ENCODE measurements around the gene MYPN.
"Not testable (repeated sequence)": the region's sequence is repeated elsewhere in the genome, so short reads cannot be mapped to it uniquely, and the experiment has no call there.

Gene MYPN

GRCh38 chr10:68135922-68136792 lies 26.9 kb downstream of the MYPN start:
- no peak for DNase-seq

DNA sequence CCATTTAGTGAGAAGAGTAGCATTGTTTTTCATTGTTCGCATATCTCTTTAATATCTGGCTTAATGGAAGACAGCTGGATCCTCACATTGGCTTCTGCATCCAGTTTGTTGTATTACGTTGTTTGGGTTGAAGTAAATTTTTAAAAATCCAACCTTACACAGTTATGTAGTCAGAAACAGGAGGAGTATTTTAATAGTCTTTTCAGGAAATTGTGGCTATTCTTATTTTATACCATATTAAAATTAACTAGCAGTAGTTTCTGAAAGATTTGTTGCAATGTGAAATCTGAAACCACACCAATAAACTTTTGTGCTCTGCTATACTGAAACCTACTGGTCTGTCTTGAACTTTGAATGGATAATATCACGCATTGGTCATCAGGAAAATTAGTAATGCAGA lies 27.9 kb downstream of the MYPN start:
- DNase-seq: no peak

GRCh38 chr10:68138526-68138925 lies 29.2 kb downstream of the MYPN start:
- no peak for DNase-seq

DNA sequence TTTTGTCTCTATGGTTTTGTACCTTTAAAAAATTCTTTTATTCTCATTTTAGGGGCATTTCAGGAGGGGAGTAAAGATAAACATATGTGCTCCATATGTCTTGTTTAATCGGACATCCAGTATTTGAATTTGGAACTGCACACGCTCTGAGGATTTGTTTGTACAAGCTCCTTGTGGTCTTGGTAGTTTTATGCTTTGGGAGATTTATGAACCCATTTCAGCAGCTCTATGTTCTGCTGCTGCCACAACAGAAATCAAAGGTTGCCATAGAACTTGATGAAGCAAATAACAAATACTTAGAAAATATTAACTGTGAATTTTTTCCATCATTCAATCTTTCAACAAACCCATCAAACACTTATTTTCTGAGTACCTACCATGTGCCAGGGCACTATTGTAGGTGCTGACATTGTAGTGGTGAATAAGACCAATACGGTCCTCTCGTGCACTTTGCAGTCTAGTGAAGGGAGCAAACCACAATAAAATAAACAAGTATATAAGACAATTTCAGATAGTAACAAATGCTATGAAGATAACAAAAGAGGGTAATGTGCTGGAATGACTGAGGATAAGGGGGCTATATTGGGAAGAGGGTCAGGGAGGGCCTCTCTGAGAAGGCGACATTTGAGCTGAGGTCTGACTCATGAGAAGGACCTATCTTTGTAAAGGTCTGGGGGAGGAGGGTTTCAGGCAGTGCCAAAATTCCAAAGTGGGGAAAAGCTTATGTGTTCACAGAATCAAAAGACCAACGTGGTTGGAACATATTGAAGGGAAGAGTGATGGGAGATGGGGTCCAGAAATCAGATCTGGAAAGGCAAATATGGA lies 30.4 kb downstream of the MYPN start:
- DNase-seq: no peak

DNA sequence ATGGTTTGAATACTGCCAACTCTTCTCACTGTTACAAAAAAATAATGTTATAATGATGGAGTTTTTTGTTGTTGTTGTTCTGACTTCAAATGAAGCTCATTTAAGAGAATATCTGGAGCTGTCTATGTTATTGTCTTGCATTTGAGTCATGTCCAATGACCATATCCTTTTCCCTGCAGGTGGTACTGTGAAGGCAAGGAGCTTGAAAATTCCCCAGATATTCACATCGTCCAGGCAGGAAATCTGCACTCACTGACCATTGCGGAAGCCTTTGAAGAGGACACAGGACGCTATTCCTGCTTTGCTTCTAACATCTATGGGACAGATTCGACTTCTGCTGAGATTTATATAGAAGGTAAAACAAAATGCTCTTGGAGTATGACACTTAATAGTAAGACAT lies 33.5 kb downstream of the MYPN start:
- no peak for DNase-seq

GRCh38 chr10:68144709-68145108 lies 35.4 kb downstream of the MYPN start:
- no peak for DNase-seq

DNA sequence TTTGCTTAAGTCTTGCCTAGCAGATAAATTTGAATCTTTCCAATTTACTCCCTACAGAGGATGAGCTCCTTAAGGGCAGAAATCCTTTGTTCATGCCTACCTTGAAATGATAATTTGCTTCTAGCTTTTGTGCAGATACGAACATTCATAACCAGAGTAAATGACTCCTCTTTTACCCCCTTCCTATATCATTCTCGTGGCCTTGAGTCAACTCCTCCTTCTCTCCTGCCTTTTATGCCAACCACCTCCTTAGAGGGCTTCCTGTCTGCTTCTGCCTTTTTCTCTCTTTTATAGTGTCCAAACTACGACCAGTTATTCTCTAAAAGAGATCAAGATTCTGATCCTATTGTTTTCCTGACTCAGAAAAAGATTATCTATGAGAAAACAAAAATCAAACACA lies 36.4 kb downstream of the MYPN start:
- DNase-seq: no peak

- no peak for DNase-seq
Observed at GRCh38 chr10:68146133-68146532, 36.8 kb downstream of the MYPN start.

DNA sequence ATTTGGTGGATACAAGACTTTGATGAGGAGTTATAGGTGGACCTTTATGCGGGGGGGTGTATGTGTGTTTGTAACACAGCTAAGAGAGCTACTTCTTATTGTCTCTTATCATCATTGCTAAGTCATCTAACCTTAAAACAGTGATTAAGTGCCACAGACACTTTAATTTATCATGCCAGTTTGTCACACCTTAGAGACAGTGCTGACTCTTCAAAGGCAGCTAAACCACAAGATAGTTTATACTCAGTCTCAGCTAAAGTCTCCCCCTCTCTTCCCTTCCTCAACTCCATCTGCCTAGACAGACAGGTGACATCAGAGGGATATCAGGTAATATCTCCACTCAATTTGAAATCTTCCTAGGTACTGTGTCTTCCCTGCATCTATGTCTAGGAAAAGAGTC lies 42.2 kb downstream of the MYPN start:
- DNase-seq: no peak

- peak; percentile 27 for DNase-seq
Observed at GRCh38 chr10:68153473-68154210, 44.4 kb downstream of the MYPN start.

DNA sequence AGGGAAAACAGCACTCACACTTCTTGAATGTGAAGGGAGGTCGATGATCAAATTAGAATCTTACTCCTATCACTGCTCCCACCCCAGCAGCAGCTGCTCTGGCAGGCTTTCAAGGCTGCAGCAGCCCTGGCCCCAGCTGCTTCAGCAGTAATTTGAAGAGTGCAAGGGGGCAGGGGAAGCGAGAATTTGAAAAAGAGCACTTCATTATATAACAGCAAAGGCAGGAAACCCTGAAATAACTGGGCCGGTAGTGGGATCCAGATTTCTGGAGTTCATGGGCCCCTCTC lies 44.9 kb downstream of the MYPN start:
- DNase-seq: peak; percentile 10

DNA sequence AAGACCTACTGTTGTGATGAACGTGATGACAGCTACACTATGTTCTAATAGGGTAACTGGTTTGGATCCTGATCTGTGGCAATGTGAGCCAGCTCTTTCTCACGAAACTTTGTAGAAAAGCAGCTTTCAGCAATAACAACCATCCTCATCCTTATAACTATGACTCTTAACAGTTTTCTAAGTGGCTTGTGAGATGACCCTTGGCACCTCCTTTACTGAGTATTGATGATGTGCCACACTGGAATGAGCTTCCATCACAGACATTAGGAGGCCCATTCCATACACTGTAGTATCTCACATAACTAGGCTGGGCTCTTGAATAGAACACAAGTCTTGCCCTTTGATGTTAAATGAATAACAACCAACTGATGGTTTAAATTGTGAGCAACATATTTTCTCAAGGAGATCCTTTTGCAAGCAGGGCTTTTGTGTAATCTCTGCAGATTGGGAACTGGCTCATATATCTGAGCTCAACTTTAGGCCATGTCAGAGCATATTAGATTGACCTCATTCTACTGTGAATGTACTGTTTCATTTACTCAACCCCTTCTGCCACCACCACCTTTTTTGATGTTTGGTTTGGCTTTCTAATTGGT lies 46.4 kb downstream of the MYPN start:
- DNase-seq: no peak

DNA sequence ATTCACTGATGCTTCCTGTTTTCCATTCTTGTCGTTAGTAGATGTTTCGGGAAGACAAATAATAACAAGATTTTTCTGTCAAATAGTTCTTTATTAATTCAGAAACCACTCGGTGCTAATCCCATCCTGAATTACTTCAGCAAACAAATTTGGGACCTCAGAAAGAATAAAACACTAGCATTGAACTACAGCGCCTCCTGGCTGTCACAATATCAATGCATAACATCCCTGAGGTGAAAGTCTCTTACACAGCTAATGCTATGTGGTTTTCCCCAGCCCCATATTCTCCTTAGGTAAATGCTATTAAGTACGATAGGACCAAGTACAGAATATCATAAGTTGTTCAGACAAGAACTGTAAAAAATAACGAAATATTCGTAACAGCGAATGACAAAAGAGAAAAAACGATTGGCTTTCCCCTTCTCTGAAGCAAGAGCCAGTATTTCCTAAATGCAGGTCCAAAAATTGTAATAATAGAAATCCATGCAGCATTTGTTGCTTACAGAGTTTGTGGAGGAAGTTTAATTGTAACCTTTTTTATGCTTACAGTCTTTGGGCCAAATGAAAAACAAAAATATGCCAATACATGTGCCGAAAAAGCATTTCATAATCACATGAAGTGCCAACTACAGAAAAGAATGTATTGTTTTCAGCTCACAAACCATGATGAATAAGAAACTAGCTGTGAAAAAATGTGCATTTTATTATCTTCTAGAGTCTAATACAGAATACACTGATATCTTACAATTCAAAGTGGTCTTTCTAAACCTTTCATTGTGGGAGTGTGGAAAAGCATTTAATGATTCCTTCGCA lies 47.3 kb downstream of the MYPN start:
- peak; percentile 69 for DNase-seq

GRCh38 chr10:68157522-68157921 lies 48.2 kb downstream of the MYPN start:
- DNase-seq: not testable (repeated sequence)

DNA sequence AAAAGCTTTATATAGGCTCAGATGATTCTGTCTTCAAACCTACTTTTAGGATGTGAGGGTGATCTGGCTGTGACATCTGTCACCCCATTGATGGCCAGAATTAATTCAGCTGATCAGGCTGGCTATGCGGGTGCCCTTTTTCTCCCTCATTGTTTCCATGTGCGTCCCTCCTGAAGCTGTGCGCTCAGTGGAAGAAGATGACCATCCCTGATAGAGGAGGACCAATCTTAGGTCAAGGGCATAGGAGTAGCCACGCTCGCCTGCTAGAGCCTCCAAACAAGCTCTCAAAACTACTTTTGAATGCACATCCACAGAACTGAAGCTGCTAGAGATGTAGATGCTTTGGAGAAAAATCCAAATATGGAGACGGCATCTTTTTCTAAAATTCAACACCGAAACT lies 48.7 kb downstream of the MYPN start:
- DNase-seq: no peak

DNA sequence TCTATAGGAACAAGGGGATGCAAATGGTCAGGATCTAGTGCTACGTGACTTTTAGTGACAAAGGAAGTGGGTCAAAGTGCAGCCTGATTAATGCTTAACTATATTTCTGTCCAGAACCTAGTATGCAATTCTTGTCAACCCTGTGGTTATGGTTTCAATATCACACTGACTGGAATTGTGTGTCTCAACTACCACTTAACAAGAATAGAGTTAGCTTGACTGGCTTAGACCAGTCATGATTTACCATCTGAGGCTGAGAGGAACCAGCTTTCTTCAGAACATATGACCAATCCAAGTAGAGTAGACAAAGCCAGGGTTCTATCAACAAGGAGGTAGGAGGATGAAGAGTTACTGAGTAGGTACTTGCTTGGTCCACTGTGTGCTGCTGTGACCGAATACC lies 54.4 kb downstream of the MYPN start:
- DNase-seq: no peak

DNA sequence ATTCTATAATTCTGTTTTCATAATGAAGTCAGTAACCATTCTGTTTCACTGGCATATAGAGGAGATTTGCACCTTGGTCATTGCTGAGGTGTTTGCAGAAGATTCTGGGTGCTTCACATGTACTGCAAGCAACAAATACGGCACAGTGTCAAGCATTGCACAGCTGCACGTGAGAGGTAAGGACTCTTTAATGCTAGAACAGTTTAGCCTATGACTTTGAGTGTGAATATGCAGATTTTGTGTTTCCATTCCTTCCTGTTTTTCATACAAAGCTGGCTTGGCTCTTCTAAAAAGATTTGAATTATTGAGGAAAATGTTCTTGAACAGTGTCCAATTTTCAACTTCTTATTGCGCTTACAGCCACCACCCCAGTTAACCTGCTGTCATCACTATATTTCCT lies 56.4 kb downstream of the MYPN start:
- peak; percentile 2 for DNase-seq

GRCh38 chr10:68166871-68167585 lies 57.7 kb downstream of the MYPN start:
- DNase-seq: no peak

- DNase-seq: no peak
Observed at GRCh38 chr10:68167586-68168189, 58.4 kb downstream of the MYPN start.

DNA sequence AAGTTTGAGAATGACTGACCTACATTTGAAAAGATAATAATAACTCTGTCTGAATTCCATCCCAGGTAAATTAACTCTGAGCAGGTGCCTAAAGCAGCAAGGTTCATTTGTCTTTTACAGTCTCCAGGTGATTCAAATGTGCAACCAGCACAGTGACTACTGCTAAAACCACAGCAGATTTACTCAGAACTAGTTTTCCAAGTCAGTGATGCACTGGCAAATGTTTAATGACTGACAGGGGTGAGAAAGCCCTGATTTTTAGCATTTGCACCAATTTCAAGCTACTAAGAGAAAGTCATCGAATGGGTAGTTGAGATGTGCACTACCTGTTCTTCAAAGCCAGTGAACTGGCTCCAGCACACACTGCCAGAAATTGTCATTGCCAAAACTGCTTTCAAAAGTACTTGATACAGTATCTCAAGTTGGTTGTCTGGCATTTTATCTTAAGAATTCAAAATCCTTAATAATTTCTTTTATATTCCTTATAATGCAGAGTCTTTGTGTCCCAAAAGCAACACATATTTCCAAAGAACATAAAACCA lies 62.3 kb downstream of the MYPN start:
- no peak for DNase-seq

GRCh38 chr10:68172324-68172723 lies 63.0 kb downstream of the MYPN start:
- no peak for DNase-seq
